Testis (tissue), 2 donors: ENCODE results near the gene IFITM5.
A peak's percentile ranks its signal among the peaks of the same experiment; 100 is the strongest.

Experiments
- POLR2A ChIP-seq: fragments of 450-650 bp; IDR thresholded peaks from one replicate; pipeline ENCODE4 v1.6.1; 2017; ENCODE audit warnings: antibody characterized with exemption, mild to moderate bottlenecking, moderate library complexity
- TF ChIP-seq, protein P1 (sequence below), 3 experiments: fragments of 450-650 bp in 2 of 3; fragments of 200-600 bp in 1 of 3; sonication (generic) in 1 of 3; IDR thresholded peaks; one replicate each; pipeline ENCODE4 v1.5.1; 2016 to 2019; ENCODE audit warnings: antibody characterized with exemption in 3 of 3, mild to moderate bottlenecking in 2 of 3, moderate library complexity in 1 of 3

DNA sequence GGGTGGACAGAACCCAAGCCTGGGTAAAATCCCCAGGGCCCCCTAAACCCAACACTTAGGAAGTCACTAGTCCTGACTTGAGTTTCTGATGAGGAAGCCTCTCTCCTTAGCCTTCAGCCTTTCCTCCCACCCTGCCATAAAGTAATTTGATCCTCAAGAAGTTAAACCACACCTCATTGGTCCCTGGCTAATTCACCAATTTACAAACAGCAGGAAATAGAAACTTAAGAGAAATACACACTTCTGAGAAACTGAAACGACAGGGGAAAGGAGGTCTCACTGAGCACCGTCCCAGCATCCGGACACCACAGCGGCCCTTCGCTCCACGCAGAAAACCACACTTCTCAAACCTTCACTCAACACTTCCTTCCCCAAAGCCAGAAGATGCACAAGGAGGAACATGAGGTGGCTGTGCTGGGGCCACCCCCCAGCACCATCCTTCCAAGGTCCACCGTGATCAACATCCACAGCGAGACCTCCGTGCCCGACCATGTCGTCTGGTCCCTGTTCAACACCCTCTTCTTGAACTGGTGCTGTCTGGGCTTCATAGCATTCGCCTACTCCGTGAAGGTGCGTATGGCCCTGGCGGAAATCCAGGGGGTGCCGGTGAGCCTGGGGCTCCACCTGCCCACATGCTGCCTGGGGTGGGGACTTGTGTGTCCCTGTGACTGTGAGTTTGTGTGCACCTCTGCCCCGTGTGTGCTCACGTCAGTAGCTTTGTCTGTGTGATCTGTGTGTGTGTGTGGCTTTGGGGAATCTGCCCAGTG lies 14.6 kb upstream of the IFITM5 start, which contains the start of gene IFITM1:
- TF ChIP-seq, protein P1, sequence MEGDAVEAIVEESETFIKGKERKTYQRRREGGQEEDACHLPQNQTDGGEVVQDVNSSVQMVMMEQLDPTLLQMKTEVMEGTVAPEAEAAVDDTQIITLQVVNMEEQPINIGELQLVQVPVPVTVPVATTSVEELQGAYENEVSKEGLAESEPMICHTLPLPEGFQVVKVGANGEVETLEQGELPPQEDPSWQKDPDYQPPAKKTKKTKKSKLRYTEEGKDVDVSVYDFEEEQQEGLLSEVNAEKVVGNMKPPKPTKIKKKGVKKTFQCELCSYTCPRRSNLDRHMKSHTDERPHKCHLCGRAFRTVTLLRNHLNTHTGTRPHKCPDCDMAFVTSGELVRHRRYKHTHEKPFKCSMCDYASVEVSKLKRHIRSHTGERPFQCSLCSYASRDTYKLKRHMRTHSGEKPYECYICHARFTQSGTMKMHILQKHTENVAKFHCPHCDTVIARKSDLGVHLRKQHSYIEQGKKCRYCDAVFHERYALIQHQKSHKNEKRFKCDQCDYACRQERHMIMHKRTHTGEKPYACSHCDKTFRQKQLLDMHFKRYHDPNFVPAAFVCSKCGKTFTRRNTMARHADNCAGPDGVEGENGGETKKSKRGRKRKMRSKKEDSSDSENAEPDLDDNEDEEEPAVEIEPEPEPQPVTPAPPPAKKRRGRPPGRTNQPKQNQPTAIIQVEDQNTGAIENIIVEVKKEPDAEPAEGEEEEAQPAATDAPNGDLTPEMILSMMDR (IDR thresholded peaks at IDR 0.05), result no peak
- TF ChIP-seq POLR2A, result peak; percentile 50
